ENCODE measurements around the gene CACNA1I.

Gene CACNA1I

DNA sequence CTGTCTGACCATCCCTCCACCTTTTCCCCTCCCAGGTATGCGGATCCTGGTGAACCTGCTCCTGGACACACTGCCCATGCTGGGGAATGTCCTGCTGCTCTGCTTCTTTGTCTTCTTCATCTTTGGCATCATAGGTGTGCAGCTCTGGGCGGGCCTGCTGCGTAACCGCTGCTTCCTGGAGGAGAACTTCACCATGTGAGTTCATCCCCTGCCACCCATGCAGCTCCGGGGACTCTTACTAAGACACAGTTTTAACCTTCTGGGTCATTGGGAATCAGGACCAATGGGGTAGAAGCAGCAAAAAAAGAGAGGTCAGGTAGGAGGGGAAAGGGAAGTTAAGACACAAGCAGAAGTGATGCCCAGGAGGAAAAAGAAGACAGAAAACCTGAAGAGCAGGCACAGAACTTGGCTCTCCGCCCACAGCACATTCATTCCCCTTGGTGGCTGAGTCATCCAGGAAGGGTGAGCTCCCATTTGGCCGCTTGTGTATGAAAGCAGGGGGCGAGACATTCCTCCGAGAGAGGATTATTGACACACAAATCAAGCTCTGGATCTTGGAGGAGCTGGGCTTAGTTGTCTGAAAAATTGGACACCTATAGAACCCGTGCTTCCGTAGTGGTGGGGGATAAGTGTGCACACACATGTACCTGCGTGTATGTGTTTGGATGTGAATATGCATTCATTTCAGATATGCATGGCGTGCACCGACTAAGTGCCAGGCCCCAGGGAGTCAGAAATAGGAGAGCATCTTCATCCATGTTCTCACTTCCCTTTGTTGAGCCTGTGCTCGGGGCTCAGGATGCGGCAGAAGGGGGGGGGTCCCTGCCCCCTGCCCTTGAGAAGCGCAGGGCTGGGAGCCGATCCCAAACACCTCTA, 64.2 kb downstream of the CACNA1I start:
- TF ChIP-seq, protein P1, sequence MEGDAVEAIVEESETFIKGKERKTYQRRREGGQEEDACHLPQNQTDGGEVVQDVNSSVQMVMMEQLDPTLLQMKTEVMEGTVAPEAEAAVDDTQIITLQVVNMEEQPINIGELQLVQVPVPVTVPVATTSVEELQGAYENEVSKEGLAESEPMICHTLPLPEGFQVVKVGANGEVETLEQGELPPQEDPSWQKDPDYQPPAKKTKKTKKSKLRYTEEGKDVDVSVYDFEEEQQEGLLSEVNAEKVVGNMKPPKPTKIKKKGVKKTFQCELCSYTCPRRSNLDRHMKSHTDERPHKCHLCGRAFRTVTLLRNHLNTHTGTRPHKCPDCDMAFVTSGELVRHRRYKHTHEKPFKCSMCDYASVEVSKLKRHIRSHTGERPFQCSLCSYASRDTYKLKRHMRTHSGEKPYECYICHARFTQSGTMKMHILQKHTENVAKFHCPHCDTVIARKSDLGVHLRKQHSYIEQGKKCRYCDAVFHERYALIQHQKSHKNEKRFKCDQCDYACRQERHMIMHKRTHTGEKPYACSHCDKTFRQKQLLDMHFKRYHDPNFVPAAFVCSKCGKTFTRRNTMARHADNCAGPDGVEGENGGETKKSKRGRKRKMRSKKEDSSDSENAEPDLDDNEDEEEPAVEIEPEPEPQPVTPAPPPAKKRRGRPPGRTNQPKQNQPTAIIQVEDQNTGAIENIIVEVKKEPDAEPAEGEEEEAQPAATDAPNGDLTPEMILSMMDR (IDR thresholded peaks at IDR 0.05; ENCODE audit: extremely low read depth, missing control alignments): no peak
- DNase-seq (ENCODE audit: low spot score): no peak

DNA sequence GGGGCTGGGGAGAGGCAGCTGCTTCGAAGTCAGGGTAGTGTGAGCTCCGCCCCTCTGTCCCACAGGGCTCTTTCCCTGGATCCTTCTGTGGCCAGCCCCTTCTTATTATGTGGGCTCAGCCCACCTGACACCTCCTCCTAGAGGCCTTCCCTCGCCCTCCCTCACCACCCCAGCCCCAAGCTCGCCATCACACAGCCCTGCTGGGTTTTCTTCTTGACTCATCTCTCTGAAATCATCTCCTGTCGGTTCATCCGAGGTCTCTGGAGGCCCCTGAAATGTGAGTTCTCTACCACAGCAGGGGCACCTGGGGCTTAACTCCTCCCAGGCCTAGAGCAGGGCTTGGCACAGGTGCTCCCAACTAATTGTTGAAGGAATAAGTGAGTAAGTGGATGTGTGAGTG, 65.2 kb downstream of the CACNA1I start:
- DNase-seq (ENCODE audit: low spot score): no peak
- TF ChIP-seq, protein P1 (IDR thresholded peaks at IDR 0.05; ENCODE audit: extremely low read depth, missing control alignments): no peak

DNA sequence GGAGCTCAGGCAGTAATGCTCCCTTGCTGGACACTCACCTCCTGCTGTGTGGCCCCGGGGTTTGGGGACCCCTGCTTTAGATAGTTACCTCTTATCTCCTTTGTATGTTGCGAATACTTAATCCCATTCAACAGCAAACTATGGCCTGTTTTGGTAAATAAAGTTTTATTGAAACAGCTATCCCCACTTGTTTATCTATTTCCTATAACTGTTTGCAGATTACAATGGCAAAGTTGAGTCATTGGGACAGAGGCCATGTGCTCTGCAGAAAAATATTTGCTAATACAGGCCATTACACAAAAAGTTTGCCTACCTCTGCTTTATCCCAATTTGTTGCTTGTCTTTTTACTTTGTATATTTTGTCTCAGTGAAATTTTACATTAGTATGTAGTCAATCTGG, 68.4 kb downstream of the CACNA1I start:
- no peak for DNase-seq (ENCODE audit: low spot score)
- TF ChIP-seq, protein P1 (IDR thresholded peaks at IDR 0.05; ENCODE audit: extremely low read depth, missing control alignments): no peak

DNA sequence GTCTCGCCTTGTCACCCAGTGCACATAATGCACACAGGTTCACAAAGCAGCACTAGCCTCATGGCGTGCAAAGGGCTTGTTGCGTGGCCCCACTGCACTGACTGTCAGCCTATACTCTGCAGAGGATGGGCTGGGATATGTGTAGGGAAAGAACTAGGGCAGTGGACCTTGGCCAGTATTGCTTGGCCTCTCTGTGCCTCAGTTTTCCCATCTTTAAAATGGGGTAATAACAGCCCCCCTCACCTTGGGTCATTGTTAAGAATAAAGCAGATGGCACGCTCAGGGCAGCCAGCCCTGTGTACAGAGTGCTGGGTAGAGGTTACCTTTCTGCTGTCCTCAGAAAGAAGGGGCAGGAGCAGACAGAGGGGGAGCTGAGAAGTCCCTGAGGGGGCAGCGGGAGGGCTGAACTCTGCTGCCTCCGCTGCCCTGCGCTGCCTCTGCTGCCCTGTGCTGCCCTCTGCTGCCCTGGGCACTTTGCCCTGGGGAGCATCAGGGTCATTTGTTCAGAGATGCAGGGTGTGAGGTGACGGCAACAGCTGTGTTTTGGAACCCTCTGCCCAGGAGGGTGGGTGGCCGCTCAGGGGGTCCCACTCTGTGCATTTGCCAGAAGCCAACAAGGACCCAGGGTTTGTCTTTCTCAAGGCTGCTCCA, 71.2 kb downstream of the CACNA1I start:
- TF ChIP-seq, protein P1 (IDR thresholded peaks at IDR 0.05; ENCODE audit: extremely low read depth, missing control alignments): no peak

DNA sequence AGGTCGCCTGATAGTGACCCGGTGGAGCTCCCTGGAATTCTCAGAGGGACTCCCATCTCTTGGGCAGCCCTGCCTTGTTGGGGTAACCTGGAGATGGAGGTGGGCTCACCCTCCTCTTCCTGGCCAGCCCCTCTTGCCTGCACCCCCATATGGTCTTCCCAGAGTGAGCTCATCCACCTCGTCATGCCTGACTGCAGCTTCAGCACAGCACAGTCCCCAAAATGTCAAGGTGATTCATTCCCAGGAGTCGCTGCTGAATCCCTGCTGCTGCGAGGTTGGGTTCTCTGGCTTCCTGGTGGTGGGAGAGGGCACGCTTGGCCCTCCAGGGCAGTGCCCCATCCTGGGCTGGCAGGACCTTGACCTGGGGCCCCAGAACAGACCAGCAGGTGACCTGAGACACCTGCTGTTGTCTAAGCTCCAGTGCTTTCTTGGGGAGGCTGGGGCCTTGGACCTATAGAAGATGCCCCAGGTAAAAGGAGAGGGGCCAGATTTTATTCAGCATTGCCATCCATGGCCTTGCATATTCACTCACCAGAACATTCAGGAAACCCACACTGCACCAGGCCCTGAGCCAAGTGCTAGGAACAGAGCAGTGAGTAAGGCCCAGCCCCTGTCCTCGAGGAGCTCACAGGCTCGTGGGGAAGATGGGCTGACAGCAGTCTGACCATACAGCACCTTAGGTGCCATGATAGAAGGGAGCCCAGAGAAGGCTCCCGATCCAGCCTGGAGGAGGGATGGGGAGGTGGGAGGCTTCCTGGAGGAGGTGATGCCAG, 72.9 kb downstream of the CACNA1I start:
- TF ChIP-seq, protein P1 (IDR thresholded peaks at IDR 0.05; ENCODE audit: extremely low read depth, missing control alignments): no peak
- no peak for DNase-seq (ENCODE audit: low spot score)

More for the DNA sequence above, 71.2 kb downstream of the CACNA1I start:
- DNase-seq (ENCODE audit: low spot score): no peak

DNA sequence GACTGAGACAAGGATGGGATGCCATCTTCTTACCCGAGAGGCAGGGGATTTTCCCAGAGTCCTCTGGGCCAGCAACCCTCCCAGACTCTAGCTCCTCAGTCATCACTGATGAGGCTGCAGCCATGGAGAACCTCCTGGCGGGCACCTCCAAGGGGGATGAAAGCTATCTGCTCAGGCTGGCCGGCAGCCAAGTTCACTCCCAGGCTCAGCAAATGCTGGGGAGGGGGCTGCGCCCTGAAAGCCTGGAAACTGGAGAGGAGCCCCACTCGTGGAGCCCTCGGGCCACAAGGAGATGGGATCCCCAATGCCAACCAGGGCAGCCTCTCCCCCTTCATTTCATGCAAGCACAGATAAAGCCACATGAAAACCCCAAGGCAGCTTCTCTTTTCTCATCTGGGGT, 75.0 kb downstream of the CACNA1I start:
- no peak for DNase-seq (ENCODE audit: low spot score)
- TF ChIP-seq, protein P1 (IDR thresholded peaks at IDR 0.05; ENCODE audit: extremely low read depth, missing control alignments): no peak

All from GM20000 (cell line).